HG03060 (cell line): ENCODE results near the gene COL6A3.

Experiments used
- ATAC-seq: cut with Tn5 transposase; IDR thresholded peaks from one replicate; pipeline ENCODE4 v1.9.1; 2021; ENCODE audit warnings: low read depth, moderate number of reproducible peaks; ENCODE audit not compliant: unreplicated experiment

COL6A3 gene, protein sequence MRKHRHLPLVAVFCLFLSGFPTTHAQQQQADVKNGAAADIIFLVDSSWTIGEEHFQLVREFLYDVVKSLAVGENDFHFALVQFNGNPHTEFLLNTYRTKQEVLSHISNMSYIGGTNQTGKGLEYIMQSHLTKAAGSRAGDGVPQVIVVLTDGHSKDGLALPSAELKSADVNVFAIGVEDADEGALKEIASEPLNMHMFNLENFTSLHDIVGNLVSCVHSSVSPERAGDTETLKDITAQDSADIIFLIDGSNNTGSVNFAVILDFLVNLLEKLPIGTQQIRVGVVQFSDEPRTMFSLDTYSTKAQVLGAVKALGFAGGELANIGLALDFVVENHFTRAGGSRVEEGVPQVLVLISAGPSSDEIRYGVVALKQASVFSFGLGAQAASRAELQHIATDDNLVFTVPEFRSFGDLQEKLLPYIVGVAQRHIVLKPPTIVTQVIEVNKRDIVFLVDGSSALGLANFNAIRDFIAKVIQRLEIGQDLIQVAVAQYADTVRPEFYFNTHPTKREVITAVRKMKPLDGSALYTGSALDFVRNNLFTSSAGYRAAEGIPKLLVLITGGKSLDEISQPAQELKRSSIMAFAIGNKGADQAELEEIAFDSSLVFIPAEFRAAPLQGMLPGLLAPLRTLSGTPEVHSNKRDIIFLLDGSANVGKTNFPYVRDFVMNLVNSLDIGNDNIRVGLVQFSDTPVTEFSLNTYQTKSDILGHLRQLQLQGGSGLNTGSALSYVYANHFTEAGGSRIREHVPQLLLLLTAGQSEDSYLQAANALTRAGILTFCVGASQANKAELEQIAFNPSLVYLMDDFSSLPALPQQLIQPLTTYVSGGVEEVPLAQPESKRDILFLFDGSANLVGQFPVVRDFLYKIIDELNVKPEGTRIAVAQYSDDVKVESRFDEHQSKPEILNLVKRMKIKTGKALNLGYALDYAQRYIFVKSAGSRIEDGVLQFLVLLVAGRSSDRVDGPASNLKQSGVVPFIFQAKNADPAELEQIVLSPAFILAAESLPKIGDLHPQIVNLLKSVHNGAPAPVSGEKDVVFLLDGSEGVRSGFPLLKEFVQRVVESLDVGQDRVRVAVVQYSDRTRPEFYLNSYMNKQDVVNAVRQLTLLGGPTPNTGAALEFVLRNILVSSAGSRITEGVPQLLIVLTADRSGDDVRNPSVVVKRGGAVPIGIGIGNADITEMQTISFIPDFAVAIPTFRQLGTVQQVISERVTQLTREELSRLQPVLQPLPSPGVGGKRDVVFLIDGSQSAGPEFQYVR (N-terminal part only)

DNA sequence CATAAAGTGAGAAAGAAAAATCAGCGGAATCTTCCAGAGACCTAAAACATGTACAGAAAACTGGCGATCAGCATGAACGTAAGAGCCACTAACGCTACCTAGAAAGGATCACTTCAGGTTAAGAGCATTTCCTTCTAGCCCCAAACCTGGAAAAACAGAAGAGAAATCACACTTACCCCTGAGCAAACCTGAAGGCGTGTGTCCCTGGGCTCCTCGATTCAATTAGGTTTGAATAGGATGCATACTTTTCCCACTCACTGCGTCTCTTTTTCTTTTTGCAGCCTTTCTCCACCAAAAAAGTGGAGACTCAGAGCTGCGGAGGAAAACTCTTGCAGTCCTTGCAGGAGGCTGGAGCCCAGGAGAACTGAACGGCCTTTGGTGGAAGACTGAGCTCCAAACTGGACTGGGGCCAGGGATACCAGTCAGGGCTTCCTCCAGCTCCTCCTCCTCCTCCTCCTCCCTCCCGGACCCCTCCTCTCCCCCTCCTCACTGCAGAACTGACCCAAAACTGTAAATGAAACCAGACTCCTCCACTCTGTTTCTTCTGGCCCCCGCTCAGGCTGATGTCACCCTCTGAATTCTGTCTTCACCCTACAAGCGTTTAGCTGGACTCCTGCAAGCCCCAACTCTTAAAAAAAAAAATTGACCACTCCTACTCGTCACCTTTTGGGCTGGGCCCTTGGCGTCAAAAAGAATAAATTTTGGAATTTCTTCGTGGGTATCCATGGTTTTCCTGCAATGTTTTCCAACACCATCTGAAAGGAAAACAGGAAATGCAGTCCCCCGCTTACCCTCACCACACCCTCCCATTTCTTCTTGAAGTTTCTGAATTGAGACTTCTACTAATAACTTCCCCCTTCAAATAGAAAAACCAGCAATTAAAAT is at the start of gene COL6A3:
COL6A3 (minus strand) TSS at position 388 of the 885 bp plus-strand sequence. CDS start 17,347 bp downstream, outside the sequence.
- ATAC-seq = no peak

GRCh38 chr2:237459741-237460174 is 45.8 kb upstream of the COL6A3 start:
- no peak for ATAC-seq

- ATAC-seq = no peak
Observed at GRCh38 chr2:237459226-237459625, 45.3 kb upstream of the COL6A3 start.

DNA sequence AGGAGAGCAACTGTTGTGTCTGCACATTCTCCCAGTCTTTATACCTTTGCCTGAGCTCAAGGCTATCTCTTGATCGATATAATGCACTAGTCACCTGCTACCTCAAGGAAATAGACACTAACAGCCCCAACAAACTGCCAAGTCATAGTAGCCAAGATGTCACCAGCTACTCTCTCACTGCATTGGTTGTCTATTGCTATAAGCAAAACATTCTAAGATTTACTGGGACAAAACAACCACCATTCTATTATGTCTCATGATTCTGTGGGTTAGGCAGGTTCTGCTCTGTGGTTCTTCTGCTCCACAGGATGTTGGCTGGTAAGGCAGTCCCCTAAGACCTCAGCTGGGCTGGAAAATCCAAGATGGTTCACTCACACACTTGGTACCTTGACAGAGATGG is 44.6 kb upstream of the COL6A3 start:
- no peak for ATAC-seq

DNA sequence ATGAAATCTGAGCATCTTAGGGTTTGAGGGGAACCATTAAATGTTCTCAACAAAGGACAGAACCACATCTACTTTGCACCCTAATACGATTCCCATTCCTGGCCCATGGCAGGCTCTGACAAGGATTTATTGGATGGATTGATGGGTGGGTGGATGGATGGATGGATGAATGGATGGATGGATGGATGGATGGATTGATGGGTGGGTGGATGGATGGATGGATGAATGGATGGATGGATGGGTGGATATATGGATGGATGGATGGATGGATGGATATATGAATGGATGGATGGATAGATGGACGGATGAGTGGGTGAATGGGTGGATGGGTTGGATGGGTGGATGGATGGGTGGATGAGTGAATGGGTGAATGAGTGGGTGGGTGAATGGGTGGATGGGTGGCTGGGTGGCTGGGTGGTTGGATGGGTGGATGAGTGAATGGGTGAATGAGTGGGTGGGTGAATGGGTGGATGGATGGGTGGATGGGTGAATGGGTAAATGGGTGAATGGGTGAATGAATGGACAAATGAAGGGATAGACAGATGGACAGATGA is 43.5 kb upstream of the COL6A3 start:
- ATAC-seq = no peak

- ATAC-seq = no peak
Observed at GRCh38 chr2:237456200-237456843, 42.4 kb upstream of the COL6A3 start.

DNA sequence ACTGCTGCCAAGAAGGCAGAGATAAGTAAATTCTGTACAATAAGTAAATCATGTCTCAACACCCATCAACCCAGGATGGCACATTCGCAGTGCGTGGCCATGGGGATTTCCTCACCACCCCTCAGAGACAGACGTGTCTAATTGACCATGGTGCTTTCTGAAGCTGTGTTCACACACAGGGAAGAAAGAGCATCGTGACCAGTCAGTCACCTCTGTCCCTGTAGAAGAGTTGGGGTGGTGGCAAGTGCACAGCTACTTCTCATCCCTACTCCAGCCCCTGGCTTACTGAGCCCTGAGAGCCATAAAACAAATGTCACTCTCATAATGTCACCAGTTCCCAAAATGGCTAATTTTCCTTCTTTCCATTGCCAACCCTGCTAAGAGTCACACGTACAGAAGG is 41.8 kb upstream of the COL6A3 start:
- ATAC-seq = no peak

- no peak for ATAC-seq
Observed at GRCh38 chr2:237453671-237454070, 39.7 kb upstream of the COL6A3 start.

DNA sequence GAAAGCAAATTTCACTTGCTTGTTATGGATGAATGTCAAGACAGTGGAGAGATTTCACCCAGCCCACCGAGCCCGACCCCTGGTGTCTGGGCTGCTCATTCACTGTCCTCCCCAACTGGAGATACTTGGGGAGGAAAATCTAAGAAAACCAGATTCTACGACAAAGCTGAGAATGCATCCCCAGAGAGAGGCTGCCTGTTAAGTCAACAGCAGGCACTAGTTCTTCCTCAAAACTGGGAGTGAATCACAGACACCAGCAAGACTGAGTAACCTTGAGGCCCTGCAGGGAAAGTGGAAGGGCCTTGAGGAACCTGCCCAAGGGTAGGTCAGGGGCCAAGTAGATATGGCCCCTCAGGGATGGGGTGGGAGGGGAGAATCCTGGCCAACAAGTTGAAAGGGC is 38.9 kb upstream of the COL6A3 start:
- ATAC-seq = no peak

DNA sequence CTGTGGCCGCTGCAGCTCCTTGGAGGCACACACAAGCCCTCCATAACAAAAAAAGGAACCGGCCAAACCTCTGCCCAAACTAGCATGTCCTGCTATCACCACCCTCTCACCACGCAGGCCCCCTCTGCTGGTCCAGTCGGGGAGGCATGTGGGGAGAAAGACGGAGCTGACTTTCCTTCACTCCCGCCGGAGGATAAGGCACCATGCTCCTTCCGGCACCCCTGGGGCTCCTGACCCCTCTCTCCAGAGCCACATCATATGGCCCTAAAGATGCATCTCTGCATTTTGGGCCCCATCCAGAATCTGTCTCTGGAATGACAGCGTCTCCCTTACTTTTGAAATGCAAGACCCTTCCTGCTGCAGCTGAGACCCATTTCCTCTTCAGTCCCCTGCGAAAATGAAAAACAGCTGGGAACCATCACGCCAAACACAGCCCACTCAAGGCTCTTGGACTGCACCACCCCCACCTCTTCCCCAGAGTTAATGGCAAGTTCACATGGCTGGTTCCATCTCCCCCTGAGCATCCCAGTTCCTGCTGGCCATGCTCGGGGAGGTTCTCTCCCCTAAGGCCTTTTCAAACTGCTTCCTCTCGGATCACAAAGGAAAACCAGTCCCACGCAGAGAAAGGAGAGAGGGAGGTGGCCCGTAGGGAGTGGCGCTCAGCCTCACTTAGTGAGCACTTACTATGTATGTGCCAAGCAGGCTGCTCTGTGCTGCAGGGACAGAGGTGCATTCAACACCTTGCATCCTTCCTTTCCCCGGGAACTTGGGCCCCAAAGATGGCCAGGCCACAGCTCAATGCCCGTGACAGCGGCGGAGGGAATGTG is 37.9 kb upstream of the COL6A3 start:
- no peak for ATAC-seq

GRCh38 chr2:237450583-237450982 is 36.6 kb upstream of the COL6A3 start:
- ATAC-seq = no peak

GRCh38 chr2:237450108-237450507 is 36.1 kb upstream of the COL6A3 start:
- ATAC-seq = no peak

DNA sequence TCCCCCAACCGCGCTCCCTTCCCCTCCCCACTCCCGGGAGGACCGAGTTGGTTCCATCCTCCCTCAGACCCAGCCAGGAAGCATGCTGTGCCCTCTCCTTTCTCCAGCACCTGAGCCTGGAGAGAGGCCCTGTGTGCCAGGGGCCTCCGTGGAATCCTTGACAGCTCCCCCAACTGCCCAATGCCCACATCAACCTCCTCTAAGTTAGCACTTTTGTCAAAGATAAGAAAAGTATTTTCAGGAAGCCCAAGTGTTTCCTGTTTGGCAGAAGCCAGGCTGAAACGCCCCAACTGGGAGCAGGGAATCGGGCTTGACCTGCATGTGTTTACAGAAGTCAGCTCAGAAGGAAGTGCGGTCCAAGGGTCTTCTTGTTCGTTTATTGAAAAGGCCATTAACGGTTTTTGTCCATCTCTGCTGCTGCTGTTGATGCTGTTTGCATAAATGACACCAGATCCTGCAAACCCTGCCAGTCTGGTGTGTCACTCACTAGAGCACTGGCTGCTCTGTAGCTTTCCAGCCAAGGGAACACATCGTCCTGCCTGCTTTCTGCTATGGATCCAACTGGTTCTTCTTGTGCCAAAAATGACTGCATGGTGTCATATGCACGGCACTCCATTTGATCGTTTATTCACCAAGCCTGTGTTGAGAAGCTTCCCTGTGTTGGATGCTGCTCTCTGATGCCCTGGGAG is 35.4 kb upstream of the COL6A3 start:
- ATAC-seq = no peak

DNA sequence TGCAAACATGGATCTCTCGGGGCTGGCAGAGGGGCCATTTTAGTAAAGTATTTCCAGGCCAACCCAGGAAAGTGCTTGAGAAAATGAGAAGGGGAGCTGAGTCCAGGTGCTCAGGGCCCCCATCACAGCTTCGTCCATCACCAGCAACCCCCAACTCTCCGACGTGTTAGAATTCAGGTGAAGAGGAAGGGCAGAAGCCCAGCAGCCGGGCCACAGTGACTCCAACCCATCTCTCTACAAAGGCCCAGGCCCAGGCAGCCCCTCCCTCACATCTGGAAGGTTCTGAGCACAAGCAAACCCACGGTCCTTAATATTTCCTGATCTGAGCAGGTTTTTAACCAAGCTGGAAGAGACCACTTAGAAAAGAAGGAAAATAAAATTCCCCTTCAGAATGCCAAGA is 34.7 kb upstream of the COL6A3 start:
- no peak for ATAC-seq

- no peak for ATAC-seq
Observed at GRCh38 chr2:237448171-237448570, 34.2 kb upstream of the COL6A3 start.

DNA sequence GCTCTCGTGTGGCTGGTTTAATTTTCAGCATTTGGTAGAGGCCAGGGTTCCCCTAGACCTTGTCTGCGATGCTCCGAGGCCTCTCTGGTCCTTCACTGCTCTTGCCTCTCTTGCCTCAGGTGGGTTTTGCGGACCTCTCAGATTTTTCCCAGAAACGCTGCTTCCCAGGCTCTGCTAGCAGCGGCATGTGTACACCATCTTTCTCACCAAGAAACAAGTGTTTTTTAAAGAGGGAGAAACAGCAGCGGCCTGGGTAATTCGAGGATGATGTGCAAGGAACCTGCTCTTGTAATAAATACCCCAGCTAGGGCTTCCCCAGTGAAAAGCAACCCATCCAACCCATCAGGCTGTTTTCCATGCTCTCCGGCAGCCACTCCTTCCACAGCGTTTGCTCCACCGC is 33.5 kb upstream of the COL6A3 start:
- no peak for ATAC-seq

DNA sequence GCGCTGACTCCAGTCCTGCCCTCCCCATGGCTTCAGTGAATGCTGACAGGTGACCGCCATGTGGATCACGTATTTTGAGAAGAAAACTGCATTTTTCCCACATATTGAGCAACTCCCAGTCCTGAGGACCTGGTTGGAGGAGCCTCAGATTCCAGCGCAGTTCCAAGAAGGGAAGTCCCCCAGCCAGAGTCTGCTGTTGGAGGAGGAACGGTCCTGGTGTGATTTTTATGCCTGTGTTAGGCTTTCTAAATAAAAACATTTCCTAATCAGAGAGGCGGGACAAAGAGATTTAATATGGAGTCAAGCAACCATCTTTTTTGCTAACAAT is 32.3 kb upstream of the COL6A3 start:
- no peak for ATAC-seq
